HG03108 (cell line): Measurements from ENCODE around the gene NRP1.
"Not testable (repeated sequence)": the region's sequence is repeated elsewhere in the genome, so short reads cannot be mapped to it uniquely, and the experiment has no call there.

Experiments
- ATAC-seq: cut with Tn5 transposase; IDR thresholded peaks from one replicate; pipeline ENCODE4 v1.9.1; 2021; ENCODE audit warnings: moderate library complexity; ENCODE audit not compliant: unreplicated experiment

NRP1 gene

DNA sequence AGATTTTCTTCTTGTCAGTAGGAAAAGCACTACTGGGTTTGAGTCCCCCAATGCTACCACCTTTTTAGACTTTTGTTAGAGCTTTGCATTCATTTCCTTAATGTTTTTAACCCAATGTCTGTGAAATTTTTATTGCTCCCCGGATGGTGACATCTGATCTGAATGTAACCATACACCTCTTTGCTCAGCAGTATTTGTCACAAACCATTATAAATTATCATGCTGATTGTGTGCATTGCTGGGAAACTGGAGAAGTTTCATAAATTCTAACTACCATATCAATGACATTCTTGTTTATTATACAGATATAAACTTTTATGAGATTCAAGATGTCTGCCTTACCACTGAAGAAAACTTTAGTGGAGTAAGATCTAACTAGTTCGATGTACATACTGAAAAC lies 8.5 kb downstream of the NRP1 start:
- no peak for ATAC-seq

DNA sequence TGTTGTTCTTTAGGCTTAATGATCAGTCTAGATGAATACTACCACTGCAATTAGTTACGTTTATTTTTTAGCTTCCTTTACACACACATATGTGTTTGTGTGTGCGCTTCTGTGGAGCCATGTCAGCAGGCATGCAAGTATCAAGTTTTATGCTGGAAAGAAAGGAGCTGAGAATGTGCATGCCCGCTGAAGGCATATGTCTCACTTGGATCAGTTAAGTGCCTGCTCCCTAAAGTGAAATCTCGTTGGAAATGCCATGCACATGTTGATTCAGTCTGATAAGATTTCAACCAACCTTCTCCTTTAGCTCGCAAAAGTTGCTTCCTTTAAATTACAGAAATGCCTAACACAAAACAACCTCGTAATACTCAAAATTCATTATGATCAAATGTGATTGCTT lies 10.7 kb downstream of the NRP1 start:
- ATAC-seq: no peak

- no peak for ATAC-seq
Observed at GRCh38 chr10:33321516-33321915, 13.0 kb downstream of the NRP1 start.

DNA sequence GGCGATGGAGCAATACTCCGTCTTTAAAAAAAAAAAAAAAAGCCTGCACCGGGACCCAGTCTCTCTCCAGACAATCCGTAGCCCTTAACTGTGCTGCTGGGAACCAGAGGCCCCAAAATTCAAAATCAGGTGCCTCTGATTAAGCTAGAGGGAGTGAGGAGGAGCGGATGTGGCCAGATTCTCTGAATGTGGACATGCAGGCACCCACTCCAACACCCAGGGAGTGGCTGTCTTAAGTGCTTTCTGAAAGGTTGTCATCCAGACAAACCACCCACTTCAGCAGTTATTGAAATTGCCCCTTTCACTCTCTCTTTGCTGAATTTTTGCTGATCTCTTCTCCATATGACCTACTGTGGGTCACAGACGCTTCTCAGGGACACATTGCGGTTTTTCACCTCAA lies 14.2 kb downstream of the NRP1 start:
- no peak for ATAC-seq

DNA sequence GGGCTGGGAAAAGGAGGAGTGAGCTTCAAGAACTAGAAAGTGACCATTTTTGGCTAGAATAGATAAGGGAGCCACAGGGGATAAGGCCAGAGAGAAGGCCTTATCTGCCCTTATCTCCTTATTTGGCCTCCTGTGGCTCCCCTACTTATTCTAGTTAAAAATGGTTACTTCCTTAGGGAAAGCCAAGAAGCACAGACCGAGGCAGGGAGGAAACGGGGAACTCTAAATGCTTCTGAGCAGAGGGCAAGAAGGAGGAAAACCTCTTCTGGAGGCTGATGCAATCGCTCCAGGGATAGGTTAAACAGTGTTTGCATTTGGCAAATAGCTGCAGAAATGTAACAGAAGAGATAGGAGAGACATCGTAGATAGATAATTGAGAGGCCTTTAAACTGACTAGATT lies 18.6 kb downstream of the NRP1 start:
- no peak for ATAC-seq

- ATAC-seq: no peak
Observed at GRCh38 chr10:33314811-33315561, 19.5 kb downstream of the NRP1 start.

GRCh38 chr10:33311640-33312039 lies 22.8 kb downstream of the NRP1 start:
- no peak for ATAC-seq

- no peak for ATAC-seq
Observed at GRCh38 chr10:33310853-33311252, 23.6 kb downstream of the NRP1 start.

DNA sequence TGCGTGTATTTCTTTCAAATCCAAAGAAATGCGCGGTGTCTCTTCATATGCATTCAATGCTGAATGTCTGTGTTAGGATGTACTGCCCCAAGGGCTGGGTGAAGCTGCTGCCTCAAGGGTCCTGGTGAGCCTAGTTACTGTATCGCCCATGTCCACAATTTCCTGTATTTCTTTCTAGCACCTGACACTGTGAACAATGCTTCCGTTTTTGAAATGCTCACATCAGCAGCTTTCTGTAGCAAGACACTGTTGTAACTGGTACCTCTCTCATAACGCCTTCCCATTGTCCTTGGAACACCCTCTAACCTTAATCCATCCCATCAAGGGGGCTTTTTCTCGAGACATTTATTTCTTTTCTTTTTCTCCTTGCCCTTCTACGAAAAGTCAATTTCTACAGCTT lies 25.1 kb downstream of the NRP1 start:
- no peak for ATAC-seq

- ATAC-seq: no peak
Observed at GRCh38 chr10:33307835-33308234, 26.6 kb downstream of the NRP1 start.

DNA sequence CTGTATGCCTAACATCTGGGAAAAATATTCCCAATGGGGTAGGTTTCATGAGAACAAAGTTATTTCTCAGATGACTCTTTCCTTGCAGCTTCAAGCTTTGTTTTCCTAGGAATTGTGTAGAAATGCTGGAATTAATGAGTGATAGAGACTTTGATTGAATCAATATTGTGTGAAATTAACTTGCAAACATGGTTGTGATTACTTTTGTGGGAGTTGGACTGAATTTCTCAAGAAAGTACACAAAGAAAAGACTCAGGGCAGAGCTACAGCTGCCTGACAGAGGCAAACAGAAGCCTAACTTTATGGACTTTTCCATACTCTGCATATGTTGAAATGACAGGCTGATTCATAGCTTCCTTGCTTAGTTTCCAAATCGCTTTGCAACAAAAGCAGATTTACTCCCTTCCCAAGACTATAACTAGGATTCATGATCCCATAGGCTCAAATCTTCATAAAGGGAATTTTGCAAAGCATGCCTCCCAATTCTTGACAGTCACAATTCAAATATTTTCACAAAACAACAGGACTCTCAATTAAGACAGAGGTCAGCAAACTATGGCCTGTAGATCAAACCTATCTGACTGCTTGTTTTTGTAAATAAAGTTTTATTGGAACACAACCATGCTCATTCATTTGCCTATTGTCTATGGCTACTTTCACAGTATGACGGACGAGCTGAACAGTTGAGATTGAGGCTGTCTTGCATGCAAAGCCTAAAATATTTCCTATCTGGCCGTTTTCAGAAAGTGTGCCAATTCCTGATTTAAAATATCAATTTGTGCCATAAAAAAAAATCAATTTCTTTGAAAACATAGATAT lies 27.6 kb downstream of the NRP1 start:
- ATAC-seq: no peak

DNA sequence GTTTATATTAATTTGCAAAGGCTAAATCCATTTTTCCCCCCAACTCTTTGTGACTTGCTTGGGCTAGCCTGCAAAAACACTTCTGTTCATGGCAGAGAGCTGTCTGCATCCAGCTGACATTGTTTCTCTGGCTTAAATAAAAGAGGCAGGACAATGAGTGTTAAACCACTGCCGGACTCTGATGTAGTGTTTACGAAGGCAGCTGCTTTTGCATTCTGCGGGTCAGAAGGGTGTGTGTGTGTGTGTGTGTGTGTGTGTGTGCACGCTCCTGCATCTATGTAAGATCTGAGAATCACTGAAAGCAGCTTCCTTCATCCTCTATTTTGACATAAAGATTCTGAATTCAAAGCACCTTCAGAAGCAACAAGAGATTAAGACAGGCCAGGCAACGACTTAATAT lies 28.3 kb downstream of the NRP1 start:
- no peak for ATAC-seq

- no peak for ATAC-seq
Observed at GRCh38 chr10:33304423-33305225, 29.8 kb downstream of the NRP1 start.

- ATAC-seq: no peak
Observed at GRCh38 chr10:33303988-33304387, 30.5 kb downstream of the NRP1 start.

- ATAC-seq: no peak
Observed at GRCh38 chr10:33302208-33302829, 32.1 kb downstream of the NRP1 start.

DNA sequence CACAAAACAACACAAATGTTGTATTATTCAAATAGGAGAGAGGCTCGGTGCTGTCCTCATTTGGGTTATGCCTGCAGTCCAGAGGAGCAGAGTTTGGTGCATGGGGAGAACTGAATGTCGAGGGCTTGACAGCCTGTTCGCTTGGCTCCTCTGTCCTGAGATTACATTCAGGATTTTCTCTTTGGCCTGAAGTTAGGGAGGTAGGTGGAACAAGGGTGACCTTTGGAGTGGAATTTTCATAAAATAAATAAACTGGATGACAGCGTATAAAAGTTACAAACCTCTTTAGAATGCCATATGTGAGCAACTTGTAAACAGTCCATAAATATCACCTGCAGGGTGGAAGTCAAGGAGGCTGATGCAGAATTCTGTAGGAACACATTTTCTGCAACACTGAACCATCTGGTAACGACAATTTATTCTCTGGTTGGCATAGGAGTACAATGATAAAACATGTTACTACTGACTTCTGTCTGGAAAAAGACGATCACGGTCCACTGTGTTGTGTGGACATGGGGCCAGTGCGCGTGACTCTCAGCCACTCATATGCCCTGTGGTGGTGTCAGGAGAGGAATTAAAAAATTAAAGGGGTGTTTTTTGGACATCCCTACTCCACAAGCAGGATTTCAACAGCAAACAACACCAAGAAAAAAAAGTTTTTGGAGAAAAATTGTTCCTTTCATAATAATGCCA lies 33.2 kb downstream of the NRP1 start:
- no peak for ATAC-seq

GRCh38 chr10:33300544-33300943 lies 33.9 kb downstream of the NRP1 start:
- ATAC-seq: not testable (repeated sequence)

- no peak for ATAC-seq
Observed at GRCh38 chr10:33298893-33299292, 35.6 kb downstream of the NRP1 start.

DNA sequence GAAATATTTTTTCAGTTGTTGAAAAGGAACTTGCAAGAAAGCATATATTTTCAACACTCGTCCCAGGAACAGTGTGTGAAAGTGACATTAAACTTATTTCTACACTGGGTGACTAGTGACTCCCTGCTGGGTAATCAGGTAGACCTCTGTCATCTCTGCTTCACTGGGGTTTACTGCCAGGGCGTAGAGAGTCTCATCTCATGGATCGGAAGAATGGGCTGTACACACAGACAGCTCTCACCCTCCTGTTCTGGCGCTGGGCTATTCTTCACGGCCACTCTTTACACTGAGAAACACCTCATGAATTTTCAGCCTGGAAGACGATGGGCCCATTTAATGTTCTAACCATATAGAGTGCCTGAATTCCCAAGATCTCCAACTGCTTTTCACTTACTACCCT lies 36.4 kb downstream of the NRP1 start:
- no peak for ATAC-seq

- ATAC-seq: no peak
Observed at GRCh38 chr10:33295851-33296250, 38.6 kb downstream of the NRP1 start.
